Transverse colon (tissue), 4 donors: ENCODE data around the gene HNRNPUL1. TPM values are rescaled to one million over a fixed set of nuclear protein-coding genes. Genes with fewer than 3 reads are reported as not detected.
A peak's percentile ranks its signal among the peaks of the same experiment; 100 is the strongest.
"Not testable (repeated sequence)": the region's sequence is repeated elsewhere in the genome, so short reads cannot be mapped to it uniquely, and the experiment has no call there.

ENCODE experiments used
- DNase-seq: peaks from one replicate; pipeline ENCODE4 v3.0.0-alpha.2; 2019
- H3K27ac ChIP-seq, 4 donors: fragments of 200-600 bp; sonication (generic); 2 replicates each; pipeline ENCODE4 v1.5.1; 2016 to 2018; ENCODE audit warnings: inconsistent platforms in 4 of 4
- H3K27me3 ChIP-seq: fragments of 200-600 bp; sonication (generic); 2 replicates; pipeline ENCODE4 v1.5.1; 2017; ENCODE audit warnings: inconsistent platforms
- H3K36me3 ChIP-seq, 4 donors: fragments of 200-600 bp; sonication (generic); 2 replicates each; pipeline ENCODE4 v1.5.1; 2017 to 2019; ENCODE audit warnings: inconsistent platforms in 4 of 4
- H3K4me1 ChIP-seq, 4 donors: fragments of 200-600 bp; sonication (generic); 2 replicates each; pipeline ENCODE4 v1.5.1; 2017 to 2020; ENCODE audit warnings: inconsistent platforms in 4 of 4
- H3K4me3 ChIP-seq, 4 donors: fragments of 200-600 bp; sonication (generic); 1 replicate in 1 of 4; 2 replicates in 3 of 4; pipeline versions ENCODE4 v1.5.1 to v1.6.1; 2017 to 2019; ENCODE audit warnings: inconsistent platforms in 4 of 4
- H3K9me3 ChIP-seq, 2 donors: fragments of 200-600 bp; sonication (generic); 2 replicates each; pipeline ENCODE4 v1.5.1; 2017 to 2019; ENCODE audit warnings: inconsistent platforms in 2 of 2
- EP300 ChIP-seq: sonication (generic); formaldehyde crosslinking; IDR thresholded peaks from one replicate; pipeline ENCODE4 v1.6.1; 2017; ENCODE audit warnings: antibody characterized with exemption, low read depth
- POLR2A ChIP-seq: fragments of 450-650 bp; IDR thresholded peaks from one replicate; pipeline ENCODE4 v1.6.1; 2016; ENCODE audit warnings: antibody characterized with exemption, mild to moderate bottlenecking, moderate library complexity
- POLR2AphosphoS5 ChIP-seq, 3 donors: sonication (generic); formaldehyde crosslinking; IDR thresholded peaks; one replicate each; pipeline ENCODE4 v1.6.1; 2016; ENCODE audit warnings: antibody characterized with exemption in 3 of 3
- WGBS, 2 donors: methylation state at CpG; one replicate each; pipeline ENCODE4 v1.1.5; 2018; ENCODE audit warnings: low coverage in 1 of 2; 5-methylcytosine and 5-hydroxymethylcytosine counted together
- in situ Hi-C, 4 donors: fragments of 200-750 bp; cut with MboI; loops; one replicate each; pipeline versions ENCODE4 v1.15.0 to v1.15.1; 2017; ENCODE audit warnings: low sequenced_read_pairs in 3 of 4, low pct_ligation_motif_present in 1 of 4, low pct_unique_long_range_greater_than_20kb in 1 of 4
- intact Hi-C: fragments of 100-400 bp; cut with DNase I; formaldehyde crosslinking; loops from one replicate; pipeline ENCODE4 v1.15.1; 2023; ENCODE audit warnings: low total_unique reads
- total RNA-seq, 4 donors: library from RNA; depleted of rRNA; stranded (reverse); fragments of >200 nt; gene quantifications; one replicate each; pipeline ENCODE4 v1.1.0, GENCODE V29; 2016
- TF ChIP-seq, protein P1 (sequence below), 5 experiments: fragments of 200-600 bp in 3 of 5; fragments of 450-650 bp in 2 of 5; sonication (generic) in 3 of 5; IDR thresholded peaks; 1 replicate in 2 of 5; 2 replicates in 3 of 5; pipeline ENCODE4 v1.5.1; 2016 to 2017; ENCODE audit warnings: antibody characterized with exemption in 5 of 5, inconsistent platforms in 3 of 5, mild to moderate bottlenecking in 2 of 5, moderate library complexity in 1 of 5

Gene HNRNPUL1
- total RNA-seq, 4 donors from 2014 or later = 115 to 296 (median 145) TPM

DNA sequence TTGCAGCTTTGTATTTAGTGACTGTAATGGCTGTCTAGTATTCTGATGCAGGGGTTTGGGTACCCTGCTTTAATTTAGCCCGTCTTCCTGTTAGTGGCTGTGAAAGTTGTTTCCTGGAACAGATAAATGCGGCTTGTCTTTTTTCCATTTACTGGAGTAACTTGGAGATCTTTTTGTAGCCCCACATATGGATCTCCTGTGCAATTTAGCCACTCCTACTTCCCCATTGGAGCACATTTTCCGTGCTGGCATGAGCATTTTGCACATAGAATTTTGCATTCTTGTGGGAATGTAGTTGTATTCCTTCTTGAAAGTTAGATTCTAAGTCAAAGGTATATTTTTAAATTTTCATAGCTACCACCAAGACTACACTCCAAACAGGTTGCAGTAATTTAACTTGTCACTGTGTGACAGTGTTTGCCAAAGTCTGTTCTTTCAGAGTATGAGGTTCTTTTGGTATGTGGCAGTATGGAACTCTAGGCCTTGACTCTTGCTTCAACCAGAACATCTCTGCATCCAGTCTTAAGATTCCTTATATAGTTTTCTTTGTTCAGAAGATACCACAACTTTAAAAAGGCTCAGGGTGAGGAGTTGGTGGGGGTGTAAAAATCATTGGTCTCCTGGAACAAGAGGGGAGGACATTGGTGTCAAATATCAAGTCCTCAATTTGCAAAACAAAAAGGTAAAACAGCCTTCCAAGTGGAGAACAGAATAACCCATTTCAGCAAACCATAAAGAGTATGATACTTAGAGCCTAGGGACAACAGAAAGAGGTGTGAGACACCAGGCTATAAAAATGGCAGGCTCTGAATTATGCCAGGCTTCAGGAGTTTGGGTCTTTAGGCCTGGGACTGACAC is 24.7 kb downstream of the HNRNPUL1 start:
- in situ Hi-C loops (no loop called here), intact Hi-C loops (no loop called here)
- no peaks in the 10 kb centered on the region for H3K27me3 ChIP-seq
- DNase-seq = no peak
- H3K9me3 ChIP-seq = no peaks in the 10 kb centered on the region
- no peaks in the 10 kb centered on the region for H3K4me1 ChIP-seq
- no peak overlapping the region for H3K4me3 ChIP-seq
- no peak for TF ChIP-seq EP300
- no peak for TF ChIP-seq POLR2A
- TF ChIP-seq POLR2AphosphoS5 (IDR thresholded peaks at IDR 0.05) = no peak
- no peak overlapping the region for H3K27ac ChIP-seq
- WGBS, 2 donors = 80 to 85% methylated on average over 3 of the region's 3 CpGs
- peaks cover 0 to 84% (median 40%) of the 10 kb centered on the region in 4 donors for H3K36me3 ChIP-seq

DNA sequence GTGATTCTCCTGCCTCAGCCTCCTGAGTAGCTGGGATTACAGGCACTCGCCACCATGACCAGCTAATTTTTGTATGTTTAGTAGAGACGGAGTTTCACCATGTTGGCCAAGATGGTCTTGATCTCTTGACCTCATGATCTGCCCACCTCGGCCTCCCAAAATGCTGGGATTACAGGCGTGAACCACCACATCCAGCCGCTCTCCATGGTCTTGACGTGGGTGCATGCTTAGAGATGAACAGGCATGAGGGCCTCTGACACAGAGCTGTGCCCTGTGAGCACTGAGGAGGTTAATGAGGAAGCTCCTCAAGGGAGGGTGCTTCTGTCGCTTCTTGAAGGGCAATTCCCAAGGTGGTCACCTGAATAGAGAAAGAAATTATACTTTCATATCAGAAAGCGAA is 25.6 kb downstream of the HNRNPUL1 start:
- DNase-seq, in situ Hi-C loops, H3K27ac ChIP-seq, H3K4me1 ChIP-seq, intact Hi-C loops, H3K27me3 ChIP-seq, H3K4me3 ChIP-seq, H3K9me3 ChIP-seq: not testable (repeated sequence)
- peaks cover 0 to 84% (median 40%) of the 10 kb centered on the region in 4 donors for H3K36me3 ChIP-seq
- 94 to 97% methylated on average over 8 of the region's 8 CpGs for WGBS, 2 donors

DNA sequence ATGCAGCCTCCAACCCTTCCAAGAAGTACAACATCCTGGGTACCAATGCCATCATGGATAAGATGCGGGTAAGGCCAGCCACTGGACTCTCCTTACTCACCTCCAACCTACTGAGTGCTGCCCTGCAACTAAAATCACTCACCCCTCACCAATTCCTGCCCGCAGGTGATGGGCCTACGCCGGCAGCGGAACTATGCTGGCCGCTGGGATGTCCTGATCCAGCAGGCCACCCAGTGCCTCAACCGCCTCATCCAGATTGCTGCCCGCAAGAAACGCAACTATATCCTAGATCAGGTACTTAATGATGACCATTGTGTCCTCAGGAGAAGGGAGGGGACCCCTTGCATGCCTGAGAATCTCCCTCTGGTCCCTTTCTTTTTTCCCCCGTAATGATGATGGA is 30.2 kb downstream of the HNRNPUL1 start:
- Histone ChIP-seq H3K27ac (no peak overlapping the region), H3K9me3 (no peaks in the 10 kb centered on the region), H3K36me3 (peaks cover 0 to 75% (median 27%) of the 10 kb centered on the region in 4 donors), H3K4me1 (peaks cover 25 to 36% (median 26%) of the 10 kb centered on the region in 4 donors), H3K27me3 (no peaks in the 10 kb centered on the region), H3K4me3 (no peak overlapping the region)
- intact Hi-C loops = no loop called here
- WGBS, 2 donors = 96% methylated on average over 10 of the region's 10 CpGs; no CpG with 5 or more reads in 1 of the 2 donors
- DNase-seq = no peak
- TF ChIP-seq EP300 (no peak), POLR2AphosphoS5 (IDR thresholded peaks at IDR 0.05) (no peak), POLR2A (no peak)
- TF ChIP-seq, protein P1, sequence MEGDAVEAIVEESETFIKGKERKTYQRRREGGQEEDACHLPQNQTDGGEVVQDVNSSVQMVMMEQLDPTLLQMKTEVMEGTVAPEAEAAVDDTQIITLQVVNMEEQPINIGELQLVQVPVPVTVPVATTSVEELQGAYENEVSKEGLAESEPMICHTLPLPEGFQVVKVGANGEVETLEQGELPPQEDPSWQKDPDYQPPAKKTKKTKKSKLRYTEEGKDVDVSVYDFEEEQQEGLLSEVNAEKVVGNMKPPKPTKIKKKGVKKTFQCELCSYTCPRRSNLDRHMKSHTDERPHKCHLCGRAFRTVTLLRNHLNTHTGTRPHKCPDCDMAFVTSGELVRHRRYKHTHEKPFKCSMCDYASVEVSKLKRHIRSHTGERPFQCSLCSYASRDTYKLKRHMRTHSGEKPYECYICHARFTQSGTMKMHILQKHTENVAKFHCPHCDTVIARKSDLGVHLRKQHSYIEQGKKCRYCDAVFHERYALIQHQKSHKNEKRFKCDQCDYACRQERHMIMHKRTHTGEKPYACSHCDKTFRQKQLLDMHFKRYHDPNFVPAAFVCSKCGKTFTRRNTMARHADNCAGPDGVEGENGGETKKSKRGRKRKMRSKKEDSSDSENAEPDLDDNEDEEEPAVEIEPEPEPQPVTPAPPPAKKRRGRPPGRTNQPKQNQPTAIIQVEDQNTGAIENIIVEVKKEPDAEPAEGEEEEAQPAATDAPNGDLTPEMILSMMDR (IDR thresholded peaks at IDR 0.05) = no peak
- in situ Hi-C loops = no loop called here

DNA sequence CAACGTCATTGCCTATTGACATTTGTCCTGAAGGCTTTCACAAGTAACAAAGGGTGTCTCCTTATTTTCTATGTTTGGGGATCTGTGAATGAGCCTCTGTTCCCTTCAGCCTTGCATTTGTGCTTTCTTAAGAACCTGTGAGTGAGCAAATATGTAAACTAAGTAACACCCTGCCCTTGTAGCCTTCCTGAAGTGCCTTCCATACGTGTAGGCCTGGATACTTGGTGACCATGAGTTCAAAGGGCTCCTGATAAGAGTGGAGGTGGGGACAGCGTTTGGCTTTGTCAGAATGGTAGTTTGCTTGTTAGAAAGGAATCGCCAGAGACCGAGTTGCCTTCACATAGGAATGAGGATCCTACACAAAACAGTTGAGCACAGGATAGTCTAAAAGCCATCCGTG is 31.3 kb downstream of the HNRNPUL1 start:
- intact Hi-C loops (loop anchor here (5.0 kb wide), 1 partner anchor 1147 kb away; the partner anchor contains the start of gene CXCL17), in situ Hi-C loops (no loop called here)
- Histone ChIP-seq H3K36me3 (peaks cover 0 to 65% (median 26%) of the 10 kb centered on the region in 4 donors), H3K4me1 (peaks cover 27 to 47% (median 37%) of the 10 kb centered on the region in 4 donors), H3K4me3 (no peak overlapping the region), H3K27me3 (no peaks in the 10 kb centered on the region), H3K9me3 (no peaks in the 10 kb centered on the region), H3K27ac (peak overlapping the region; percentile 84 to 89 (median 85))
- TF ChIP-seq POLR2AphosphoS5 (IDR thresholded peaks at IDR 0.05) = no peak
- no peak for TF ChIP-seq EP300
- no peak for TF ChIP-seq POLR2A
- TF ChIP-seq, protein P1 (IDR thresholded peaks at IDR 0.05) = no peak
- WGBS, 2 donors = 56 to 70% methylated on average over 1 to 6 of the region's 6 CpGs
- DNase-seq = no peak

DNA sequence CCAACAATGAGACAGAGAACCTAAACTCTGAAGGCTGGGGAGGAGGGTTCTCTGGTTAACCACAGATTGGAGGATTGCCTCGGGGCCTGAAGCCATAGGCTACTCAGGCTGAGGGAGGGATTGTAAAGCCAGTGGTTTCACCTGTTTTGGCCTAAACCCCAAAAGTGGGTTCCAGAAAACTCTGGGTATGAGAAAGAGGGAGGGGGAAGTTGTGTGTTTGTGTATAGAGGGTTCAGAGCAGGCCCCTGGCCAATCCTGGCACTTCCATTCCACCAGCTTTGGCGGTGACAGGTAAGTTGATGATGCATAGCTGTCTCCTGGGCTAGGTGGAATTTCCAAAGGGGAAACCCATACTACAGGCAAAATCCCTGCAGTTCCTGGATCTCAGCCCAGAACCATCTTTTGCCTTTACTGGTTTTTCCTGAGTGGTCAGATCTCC is 32.3 kb downstream of the HNRNPUL1 start:
- intact Hi-C loops = loop anchor here (5.0 kb wide), 1 partner anchor 1146 kb away; the partner anchor contains the start of gene CXCL17
- in situ Hi-C loops = no loop called here
- 81% methylated on average over 2 of the region's 2 CpGs; no CpG with 5 or more reads in 1 of the 2 donors for WGBS, 2 donors
- DNase-seq = peak; percentile 31
- no peaks in the 10 kb centered on the region for H3K27me3 ChIP-seq
- TF ChIP-seq, protein P1 (IDR thresholded peaks at IDR 0.05) = no peak
- TF ChIP-seq POLR2AphosphoS5 (IDR thresholded peaks at IDR 0.05) = no peak
- peak overlapping the region; percentile 84 to 89 (median 85) for H3K27ac ChIP-seq
- no peak overlapping the region for H3K4me3 ChIP-seq
- H3K36me3 ChIP-seq = peaks cover 0 to 63% (median 28%) of the 10 kb centered on the region in 4 donors
- peaks cover 27 to 53% (median 40%) of the 10 kb centered on the region in 4 donors for H3K4me1 ChIP-seq
- no peaks in the 10 kb centered on the region for H3K9me3 ChIP-seq
